Gastroesophageal sphincter (tissue), 3 donors: ENCODE results near the gene DNAJC5G.

Source experiments
- CTCF ChIP-seq, 4 experiments: fragments of 200-600 bp in 2 of 4; fragments of 450-650 bp in 2 of 4; sonication (generic) in 1 of 4; IDR thresholded peaks; one replicate each; pipeline ENCODE4 v1.5.1; 2017 to 2019; ENCODE audit warnings: antibody characterized with exemption in 4 of 4, mild to moderate bottlenecking in 2 of 4, moderate library complexity in 2 of 4
- POLR2A ChIP-seq, 2 donors: fragments of 450-650 bp; IDR thresholded peaks; one replicate each; pipeline ENCODE4 v1.6.1; 2017; ENCODE audit warnings: antibody characterized with exemption in 2 of 2, mild to moderate bottlenecking in 2 of 2, moderate library complexity in 1 of 2

- TF ChIP-seq CTCF (IDR thresholded peaks at IDR 0.05) (no peak), POLR2A (IDR thresholded peaks at IDR 0.05) (no peak)
Observed at GRCh38 chr2:27309651-27310050, 34.4 kb downstream of the DNAJC5G start.
